WTC11 (cell line): ENCODE measurements around the gene FMOD. TPM values are rescaled to one million over a fixed set of nuclear protein-coding genes. Genes with fewer than 3 reads are reported as not detected.

Source experiments
- ATAC-seq: fragments of 200-7000 bp; cut with Tn5 transposase; 2 replicates; pipeline ENCODE4 v1.10.0; 2021; ENCODE audit warnings: mild to moderate bottlenecking, moderate library complexity
- CTCF ChIA-PET: fragments of 300-600 bp; sonication (Branson Sonifier 250); formaldehyde crosslinking; loops from one replicate; lab custom pipeline; 2021; ENCODE audit warnings: antibody characterized with exemption; lab: Charles Lee
- POLR2A ChIA-PET: fragments of 350-600 bp; sonication (Branson Sonifier 250); formaldehyde crosslinking; loops from one replicate; lab custom pipeline; 2021; ENCODE audit warnings: antibody characterized with exemption; lab: Charles Lee
- DNase-seq: peaks from one replicate; pipeline ENCODE4 v3.0.0; 2021; ENCODE audit warnings: low spot score
- H3K27ac Mint-ChIP-seq: 2 replicates; pipeline ENCODE4 v1.8.0; 2021; ENCODE audit warnings: mixed read lengths
- H3K27me3 Mint-ChIP-seq: 2 replicates; pipeline ENCODE4 v1.8.0; 2021; ENCODE audit warnings: low read depth, mild to moderate bottlenecking, moderate library complexity, mixed read lengths
- H3K36me3 Mint-ChIP-seq: 2 replicates; pipeline ENCODE4 v1.8.0; 2021; ENCODE audit warnings: mixed read lengths
- H3K4me1 Mint-ChIP-seq: 2 replicates; pipeline ENCODE4 v1.8.0; 2022; ENCODE audit warnings: mixed read lengths
- H3K4me3 Mint-ChIP-seq: 2 replicates; pipeline ENCODE4 v1.8.0; 2021; ENCODE audit warnings: mild to moderate bottlenecking, moderate library complexity, mixed read lengths
- H3K9me3 Mint-ChIP-seq: 2 replicates; pipeline ENCODE4 v1.8.0; 2021; ENCODE audit warnings: mixed read lengths
- AFF4 ChIP-seq: sonication (generic); formaldehyde crosslinking; IDR thresholded peaks from 2 replicates; pipeline ENCODE4 v1.8.1; 2023; ENCODE audit warnings: mild to moderate bottlenecking, missing genetic modification reagents, borderline replicate concordance
- ETV6 ChIP-seq: sonication (generic); formaldehyde crosslinking; IDR thresholded peaks from 2 replicates; pipeline ENCODE4 v1.8.1; 2022; ENCODE audit warnings: mild to moderate bottlenecking, missing genetic modification reagents
- FOXJ3 ChIP-seq: sonication (generic); formaldehyde crosslinking; IDR thresholded peaks from 2 replicates; pipeline ENCODE4 v1.9.0; 2021; ENCODE audit warnings: missing genetic modification reagents, mild to moderate bottlenecking, borderline replicate concordance
- GRHL2 ChIP-seq: fragments of 250-450 bp; sonication (Bioruptor Pico); IDR thresholded peaks from 2 replicates; pipeline ENCODE4 v1.8.0; 2022; ENCODE audit warnings: mild to moderate bottlenecking, moderate library complexity; ENCODE audit not compliant: insufficient replicate concordance, severe bottlenecking
- IRF1 ChIP-seq: sonication (generic); formaldehyde crosslinking; IDR thresholded peaks from 2 replicates; pipeline ENCODE4 v1.8.0; 2023; ENCODE audit warnings: missing genetic modification reagents
- NFATC4 ChIP-seq: fragments of 250-450 bp; sonication (Bioruptor Pico); IDR thresholded peaks from 2 replicates; pipeline ENCODE4 v1.9.0; 2021; ENCODE audit warnings: mild to moderate bottlenecking
- NR2C2 ChIP-seq: sonication (generic); formaldehyde crosslinking; IDR thresholded peaks from 2 replicates; pipeline ENCODE4 v1.8.0; 2022; ENCODE audit warnings: mild to moderate bottlenecking, missing genetic modification reagents
- PRDM15 ChIP-seq: sonication (generic); formaldehyde crosslinking; IDR thresholded peaks from 2 replicates; pipeline ENCODE4 v1.8.0; 2022; ENCODE audit warnings: missing genetic modification reagents
- RORB ChIP-seq: fragments of 250-450 bp; sonication (Bioruptor Pico); IDR thresholded peaks from 2 replicates; pipeline ENCODE4 v1.9.0; 2021; ENCODE audit warnings: mild to moderate bottlenecking
- ZNF263 ChIP-seq: sonication (generic); formaldehyde crosslinking; IDR thresholded peaks from 2 replicates; pipeline ENCODE4 v1.8.1; 2022; ENCODE audit warnings: low read depth, mild to moderate bottlenecking, moderate library complexity, missing genetic modification reagents
- ZNF317 ChIP-seq: sonication (generic); formaldehyde crosslinking; IDR thresholded peaks from 2 replicates; pipeline ENCODE4 v1.8.1; 2023; ENCODE audit warnings: low read depth, mild to moderate bottlenecking, moderate library complexity, missing genetic modification reagents, borderline replicate concordance
- total RNA-seq: library from RNA; stranded (reverse); gene quantifications from 3 replicates; pipeline ENCODE4 v1.2.3, GENCODE V29; 2021
- TF ChIP-seq, protein P1 (sequence below): sonication (generic); formaldehyde crosslinking; IDR thresholded peaks from 2 replicates; pipeline ENCODE4 v1.8.0; 2022; ENCODE audit warnings: mild to moderate bottlenecking, missing genetic modification reagents
- TF ChIP-seq, protein P2 (sequence below): sonication (generic); formaldehyde crosslinking; IDR thresholded peaks from 2 replicates; pipeline ENCODE4 v1.8.1; 2023; ENCODE audit warnings: mild to moderate bottlenecking, missing genetic modification reagents, moderate library complexity

Gene FMOD
- total RNA-seq, 1 experiment from 2014 or later, result 0.79 TPM

DNA sequence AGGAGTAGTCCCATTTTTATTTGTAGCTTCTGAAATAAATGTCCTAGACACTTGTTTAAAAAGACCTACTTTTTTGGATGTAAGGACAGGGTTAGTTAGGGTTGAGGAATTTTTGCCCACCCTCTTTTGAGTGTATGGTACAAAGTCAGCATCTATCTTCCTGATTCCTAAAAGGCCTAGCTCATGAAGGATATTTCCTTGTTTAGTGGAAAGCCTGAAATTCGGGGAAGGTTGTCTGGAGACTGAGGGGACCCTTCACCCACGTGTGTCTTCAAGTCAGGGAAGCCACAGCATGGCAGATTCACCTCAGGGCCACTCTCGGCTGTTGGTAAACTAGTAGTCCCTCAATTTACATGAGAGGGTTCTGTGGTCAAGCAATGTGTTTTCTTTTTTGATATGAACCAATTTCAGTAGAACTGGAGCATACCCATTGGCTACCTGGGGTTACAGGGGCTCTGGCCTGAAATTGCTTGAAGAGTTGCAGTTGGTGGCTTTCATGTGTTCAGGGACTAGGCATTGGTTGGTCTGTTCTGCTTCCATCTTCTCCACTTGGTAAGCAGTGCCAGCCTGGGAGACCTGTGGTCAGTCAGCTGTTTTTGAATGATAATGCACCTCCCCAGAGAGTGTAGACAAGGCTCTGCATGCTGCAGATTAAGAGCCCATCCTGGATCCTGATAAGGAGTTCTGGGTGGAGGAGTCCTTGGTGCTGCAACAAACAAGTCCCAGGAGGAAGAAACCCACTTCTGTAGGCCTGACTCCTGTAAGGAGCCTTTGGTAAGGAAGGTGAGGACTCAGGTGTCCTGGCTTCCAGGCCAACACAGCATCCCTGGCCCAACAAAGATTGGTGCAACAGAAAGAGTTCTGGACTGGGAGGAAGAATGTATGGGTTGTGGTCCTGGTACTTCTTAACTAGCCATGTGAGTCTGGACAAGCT lies 39.3 kb downstream of the FMOD start (continued):
- TF ChIP-seq AFF4 (CRISPR knock-in tag) (no peak), ETV6 (CRISPR knock-in tag) (no peak), PRDM15 (CRISPR knock-in tag) (no peak), NR2C2 (CRISPR knock-in tag) (no peak), GRHL2 (CRISPR knock-in tag) (no peak), ZNF263 (CRISPR knock-in tag) (no peak), RORB (CRISPR knock-in tag) (no peak), IRF1 (CRISPR knock-in tag) (no peak), FOXJ3 (CRISPR knock-in tag) (no peak)
- TF ChIP-seq, protein P1, sequence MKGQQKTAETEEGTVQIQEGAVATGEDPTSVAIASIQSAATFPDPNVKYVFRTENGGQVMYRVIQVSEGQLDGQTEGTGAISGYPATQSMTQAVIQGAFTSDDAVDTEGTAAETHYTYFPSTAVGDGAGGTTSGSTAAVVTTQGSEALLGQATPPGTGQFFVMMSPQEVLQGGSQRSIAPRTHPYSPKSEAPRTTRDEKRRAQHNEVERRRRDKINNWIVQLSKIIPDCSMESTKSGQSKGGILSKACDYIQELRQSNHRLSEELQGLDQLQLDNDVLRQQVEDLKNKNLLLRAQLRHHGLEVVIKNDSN, result no peak
- TF ChIP-seq, protein P2, sequence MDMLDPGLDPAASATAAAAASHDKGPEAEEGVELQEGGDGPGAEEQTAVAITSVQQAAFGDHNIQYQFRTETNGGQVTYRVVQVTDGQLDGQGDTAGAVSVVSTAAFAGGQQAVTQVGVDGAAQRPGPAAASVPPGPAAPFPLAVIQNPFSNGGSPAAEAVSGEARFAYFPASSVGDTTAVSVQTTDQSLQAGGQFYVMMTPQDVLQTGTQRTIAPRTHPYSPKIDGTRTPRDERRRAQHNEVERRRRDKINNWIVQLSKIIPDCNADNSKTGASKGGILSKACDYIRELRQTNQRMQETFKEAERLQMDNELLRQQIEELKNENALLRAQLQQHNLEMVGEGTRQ, result no peak

DNA sequence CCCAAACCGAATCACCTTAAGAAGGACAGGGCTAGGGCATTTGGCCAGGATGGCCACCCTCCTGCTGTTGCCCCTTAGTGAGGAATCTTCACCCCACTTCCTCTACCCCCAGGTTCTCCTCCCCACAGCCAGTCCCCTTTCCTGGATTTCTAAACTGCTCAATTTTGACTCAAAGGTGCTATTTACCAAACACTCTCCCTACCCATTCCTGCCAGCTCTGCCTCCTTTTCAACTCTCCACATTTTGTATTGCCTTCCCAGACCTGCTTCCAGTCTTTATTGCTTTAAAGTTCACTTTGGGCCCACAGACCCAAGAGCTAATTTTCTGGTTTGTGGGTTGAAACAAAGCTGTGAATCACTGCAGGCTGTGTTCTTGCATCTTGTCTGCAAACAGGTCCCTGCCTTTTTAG lies 42.0 kb downstream of the FMOD start:
- TF ChIP-seq ZNF317 (CRISPR knock-in tag), result no peak
- no peak for TF ChIP-seq NFATC4
- DNase-seq (no peak), ATAC-seq (no peak)
- Mint-ChIP-seq H3K9me3 (no peaks in the 10 kb centered on the region), H3K27ac (no peak overlapping the region), H3K4me1 (peaks cover 53% of the 10 kb centered on the region), H3K36me3 (peaks cover 7% of the 10 kb centered on the region), H3K4me3 (no peak overlapping the region), H3K27me3 (peaks cover 97% of the 10 kb centered on the region)
- ChIA-PET POLR2A (interaction anchor here (1.6 to 5.0 kb wide), 2 partner anchors 14 to 18 kb away, joined by 4 to 37 read pairs; no protein-coding TSS in a partner anchor), CTCF (interaction anchor here (0.5 to 6.5 kb wide), 12 partner anchors 12 to 537 kb away, joined by 3 to 66 read pairs (median 14); partner anchors contain the start of gene ADORA1)
